LNCaP clone FGC (cell line): ENCODE measurements around the gene INKA1.

Experiments used
- DNase-seq: peaks from one replicate; pipeline ENCODE4 v3.0.0-alpha.2; 2011; ENCODE audit warnings: low read depth
- H3K4me3 ChIP-seq: 2 replicates; pipeline ENCODE4 v1.5.1; 2011; ENCODE audit warnings: mild to moderate bottlenecking, low read depth, low read length, control low read depth
- TF ChIP-seq, protein P1 (sequence below): IDR thresholded peaks from 2 replicates; pipeline ENCODE4 v1.5.1; 2012; ENCODE audit warnings: mild to moderate bottlenecking; ENCODE audit not compliant: control insufficient read depth, insufficient read depth; ENCODE audit errors: extremely low read depth

Gene INKA1

DNA sequence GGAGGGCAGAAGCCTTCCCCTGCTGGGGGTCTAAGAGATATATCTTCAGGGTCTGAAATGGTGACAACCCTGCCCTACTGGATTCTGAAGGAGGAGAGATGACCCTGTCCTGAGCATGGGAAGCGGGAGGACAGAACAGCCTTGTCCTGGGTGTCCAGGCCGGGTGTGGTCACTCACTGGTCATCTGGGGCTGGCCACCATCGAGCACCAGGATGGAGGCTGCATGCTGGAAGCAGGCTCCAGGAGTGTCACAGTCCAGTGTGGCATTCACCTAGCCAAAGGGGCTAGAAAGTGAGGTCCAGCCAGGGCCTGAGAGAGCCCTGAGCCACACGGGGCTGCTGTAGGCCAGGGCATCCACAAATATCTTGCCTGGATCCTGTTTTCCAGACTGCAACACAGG, 8.6 kb upstream of the INKA1 start:
- no peak for DNase-seq
- TF ChIP-seq, protein P1, sequence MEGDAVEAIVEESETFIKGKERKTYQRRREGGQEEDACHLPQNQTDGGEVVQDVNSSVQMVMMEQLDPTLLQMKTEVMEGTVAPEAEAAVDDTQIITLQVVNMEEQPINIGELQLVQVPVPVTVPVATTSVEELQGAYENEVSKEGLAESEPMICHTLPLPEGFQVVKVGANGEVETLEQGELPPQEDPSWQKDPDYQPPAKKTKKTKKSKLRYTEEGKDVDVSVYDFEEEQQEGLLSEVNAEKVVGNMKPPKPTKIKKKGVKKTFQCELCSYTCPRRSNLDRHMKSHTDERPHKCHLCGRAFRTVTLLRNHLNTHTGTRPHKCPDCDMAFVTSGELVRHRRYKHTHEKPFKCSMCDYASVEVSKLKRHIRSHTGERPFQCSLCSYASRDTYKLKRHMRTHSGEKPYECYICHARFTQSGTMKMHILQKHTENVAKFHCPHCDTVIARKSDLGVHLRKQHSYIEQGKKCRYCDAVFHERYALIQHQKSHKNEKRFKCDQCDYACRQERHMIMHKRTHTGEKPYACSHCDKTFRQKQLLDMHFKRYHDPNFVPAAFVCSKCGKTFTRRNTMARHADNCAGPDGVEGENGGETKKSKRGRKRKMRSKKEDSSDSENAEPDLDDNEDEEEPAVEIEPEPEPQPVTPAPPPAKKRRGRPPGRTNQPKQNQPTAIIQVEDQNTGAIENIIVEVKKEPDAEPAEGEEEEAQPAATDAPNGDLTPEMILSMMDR = no peak
- no peak overlapping the region for H3K4me3 ChIP-seq

DNA sequence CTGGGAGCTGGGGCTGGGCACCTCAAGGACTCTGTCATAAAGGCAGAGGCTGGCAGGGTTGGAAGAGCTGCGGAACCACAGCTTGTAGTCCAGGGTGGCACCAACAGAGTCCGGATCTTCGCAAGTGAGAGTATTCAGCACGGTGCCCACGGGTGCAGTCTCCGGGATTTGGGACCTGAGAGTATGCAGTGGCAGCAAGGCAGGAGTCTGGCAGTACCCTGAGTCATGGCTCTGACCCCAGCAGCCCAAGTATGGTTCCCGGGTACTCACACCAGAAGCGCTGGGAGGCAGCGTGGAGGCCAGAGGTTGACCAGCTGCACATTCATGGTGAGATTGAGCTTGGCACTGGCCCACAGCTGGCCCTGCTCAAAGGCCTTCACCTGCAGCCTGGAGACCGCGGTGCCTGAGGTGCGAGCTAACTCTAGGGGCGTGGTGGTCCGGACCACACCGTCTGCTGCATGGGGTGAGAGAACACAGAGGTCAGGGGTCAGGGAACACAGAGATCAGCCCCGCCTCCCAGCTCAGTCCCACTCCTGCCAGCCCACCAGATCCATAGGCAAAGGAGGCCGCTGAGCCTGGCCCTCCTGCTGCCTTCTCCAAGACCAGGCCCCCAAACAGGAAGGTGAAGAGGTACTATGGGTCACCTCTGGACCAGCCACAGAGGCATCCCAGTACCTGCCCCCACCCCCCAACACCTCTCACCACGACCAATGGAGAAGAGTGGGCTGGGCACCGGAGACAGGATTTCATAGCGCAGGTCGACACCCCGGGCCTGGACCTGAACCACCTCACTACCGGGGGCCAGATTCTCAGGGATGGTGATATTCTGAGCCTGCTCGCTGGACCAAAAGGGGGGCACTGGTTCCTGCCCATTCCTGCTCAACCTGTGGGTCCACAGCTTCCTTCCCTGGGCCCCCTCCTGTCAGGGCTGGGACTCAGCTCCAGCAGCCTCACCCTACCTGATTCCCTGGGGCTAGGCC, 7.8 kb upstream of the INKA1 start:
- TF ChIP-seq, protein P1 = no peak
- no peak overlapping the region for H3K4me3 ChIP-seq
- DNase-seq = no peak

DNA sequence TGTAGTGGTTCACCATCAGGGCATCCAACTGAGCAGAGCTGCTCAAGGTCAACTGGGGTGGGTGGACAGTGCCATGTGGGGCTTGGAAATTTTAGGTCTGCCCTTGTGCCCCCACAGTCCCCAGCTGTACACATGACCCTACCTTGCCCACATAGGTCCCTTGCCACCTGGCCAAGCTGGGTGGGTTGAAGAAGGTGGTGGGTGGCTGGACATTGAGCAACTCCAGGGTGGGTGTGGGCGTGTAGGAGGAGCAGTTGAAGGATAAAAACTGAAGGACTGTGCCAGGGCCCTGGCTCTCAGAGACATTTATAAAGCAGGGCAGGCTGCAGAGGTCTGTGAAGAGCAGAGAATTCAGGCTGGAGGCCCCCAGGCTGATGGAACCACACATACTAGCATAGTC, 4.0 kb upstream of the INKA1 start:
- no peak for DNase-seq
- no peak overlapping the region for H3K4me3 ChIP-seq
- TF ChIP-seq, protein P1 = no peak

DNA sequence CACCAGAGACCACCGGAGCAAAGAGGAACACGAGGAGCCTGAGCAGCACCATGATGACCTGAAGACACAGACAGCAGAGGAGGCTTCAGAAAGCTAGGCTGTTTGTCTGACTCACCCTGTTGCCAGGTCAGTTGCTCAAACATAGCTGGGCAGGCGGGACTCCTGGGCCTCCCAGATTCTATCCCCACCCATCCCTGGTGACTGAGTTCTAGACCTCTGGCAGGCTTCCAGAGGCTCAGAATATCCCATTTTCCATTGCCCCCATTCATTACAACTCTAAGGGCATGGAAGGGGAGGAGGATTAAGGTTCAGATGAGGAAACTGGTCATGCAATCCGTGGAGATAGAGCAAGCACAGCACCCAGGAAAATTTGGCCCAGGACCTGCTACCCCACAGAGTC, 3.3 kb upstream of the INKA1 start, which contains the start of gene CDHR4:
Gene CDHR4 (minus strand): TSS at position 113 of the 400 bp plus-strand sequence. CDS start 61 bp downstream, at position 52.
- DNase-seq = no peak
- no peak within 1 kb of the TSS for H3K4me3 ChIP-seq
- TF ChIP-seq, protein P1 = no peak

DNA sequence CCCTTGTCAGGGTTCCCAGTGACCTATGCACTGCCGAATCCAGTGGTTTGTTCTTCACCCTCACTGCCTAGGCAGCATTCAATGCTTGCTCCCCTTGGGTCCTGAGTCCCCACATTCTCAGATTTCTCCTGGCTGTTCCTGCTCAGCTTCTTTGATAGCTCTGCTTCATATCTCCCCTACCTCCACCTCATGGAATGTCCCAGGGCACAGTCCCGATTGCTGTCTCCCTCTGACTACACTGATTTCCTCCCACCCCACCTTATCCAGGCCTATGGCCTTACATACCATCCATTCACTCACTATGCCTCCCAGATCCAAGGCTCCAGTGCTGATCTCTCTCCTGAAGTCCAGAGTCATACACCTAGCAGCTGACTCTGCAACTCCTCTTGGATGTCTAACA, 1.9 kb upstream of the INKA1 start:
- H3K4me3 ChIP-seq = no peak overlapping the region
- TF ChIP-seq, protein P1 = no peak
- no peak for DNase-seq

DNA sequence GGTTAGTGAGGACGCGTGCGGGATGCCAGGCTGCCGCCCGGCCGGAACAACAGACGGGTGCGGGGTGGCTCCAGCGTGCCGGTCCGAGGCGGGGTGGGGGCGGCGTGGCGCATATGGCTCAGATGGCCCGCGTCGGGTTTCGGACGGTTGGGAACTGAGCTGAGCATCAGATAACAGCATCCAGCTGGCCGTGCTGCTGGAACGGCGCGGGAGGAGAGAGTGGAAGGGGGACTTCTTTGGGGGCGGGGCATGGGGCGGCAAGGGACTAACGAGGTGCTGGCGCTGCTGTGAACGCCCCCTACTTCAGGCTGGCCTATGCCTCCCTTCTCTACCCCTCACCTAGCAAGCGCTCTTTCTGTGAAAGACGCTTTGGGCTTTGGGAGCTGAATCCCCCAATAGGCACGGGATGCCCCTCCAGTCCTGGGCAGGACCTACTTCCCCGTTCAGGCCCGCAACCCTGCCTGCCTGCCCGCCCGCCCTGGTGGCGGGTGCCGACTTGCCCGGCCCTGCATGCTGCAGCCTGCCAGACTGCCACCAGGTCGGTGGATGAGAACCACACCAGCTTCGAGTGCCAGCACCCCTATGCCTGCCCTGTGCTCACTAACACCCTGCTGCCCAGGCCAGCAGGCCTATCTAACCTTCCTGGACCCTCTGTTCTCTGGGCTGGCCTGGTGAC, 542 bp downstream of the INKA1 start:
- no peak for DNase-seq
- TF ChIP-seq, protein P1 = no peak
- peak overlapping the region; percentile 57 for H3K4me3 ChIP-seq
